ENCODE measurements around the gene WDR86.

Gene WDR86

DNA sequence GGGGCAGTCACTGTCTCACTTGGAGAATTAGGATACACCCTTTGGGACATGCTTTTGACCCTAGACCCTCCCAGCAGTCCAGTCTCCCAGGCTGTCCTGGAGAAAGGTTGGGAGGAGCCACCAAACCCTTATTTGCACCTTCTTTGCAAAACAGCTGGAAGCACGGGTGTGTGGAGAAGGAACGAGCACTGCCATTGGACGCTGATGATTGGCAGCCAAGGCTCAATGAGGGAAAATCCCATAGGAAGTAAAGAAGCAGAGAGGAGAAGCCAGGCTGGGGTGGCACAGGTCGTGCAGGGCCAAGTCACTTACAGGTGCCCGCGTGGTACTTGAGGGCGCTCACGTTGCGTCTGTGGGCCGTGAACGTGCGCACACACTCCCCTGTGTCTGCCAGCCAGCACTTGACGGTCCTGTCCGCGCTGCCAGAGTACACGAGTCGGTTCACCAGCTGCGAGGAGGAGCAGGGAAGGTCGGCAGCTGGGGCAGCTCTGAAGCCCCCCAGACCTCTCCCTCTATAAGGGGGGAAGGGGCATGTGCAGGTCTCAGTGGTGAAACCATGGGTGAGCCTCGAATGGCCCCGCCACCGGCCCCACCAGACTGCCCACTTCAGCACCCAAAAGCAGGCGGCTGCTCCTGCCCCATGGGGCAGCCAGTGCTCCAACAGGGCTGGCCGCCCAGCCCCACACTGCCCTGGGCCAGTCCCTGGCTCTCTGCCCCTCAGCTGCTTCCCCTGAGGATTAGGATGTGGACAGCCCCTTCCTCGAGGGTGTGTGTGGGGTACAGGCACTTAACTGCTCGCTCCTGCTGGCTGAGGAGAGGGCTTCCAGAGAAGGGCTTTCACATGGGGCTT is 24.8 kb downstream of the WDR86 start:
- TF ChIP-seq, protein P1, sequence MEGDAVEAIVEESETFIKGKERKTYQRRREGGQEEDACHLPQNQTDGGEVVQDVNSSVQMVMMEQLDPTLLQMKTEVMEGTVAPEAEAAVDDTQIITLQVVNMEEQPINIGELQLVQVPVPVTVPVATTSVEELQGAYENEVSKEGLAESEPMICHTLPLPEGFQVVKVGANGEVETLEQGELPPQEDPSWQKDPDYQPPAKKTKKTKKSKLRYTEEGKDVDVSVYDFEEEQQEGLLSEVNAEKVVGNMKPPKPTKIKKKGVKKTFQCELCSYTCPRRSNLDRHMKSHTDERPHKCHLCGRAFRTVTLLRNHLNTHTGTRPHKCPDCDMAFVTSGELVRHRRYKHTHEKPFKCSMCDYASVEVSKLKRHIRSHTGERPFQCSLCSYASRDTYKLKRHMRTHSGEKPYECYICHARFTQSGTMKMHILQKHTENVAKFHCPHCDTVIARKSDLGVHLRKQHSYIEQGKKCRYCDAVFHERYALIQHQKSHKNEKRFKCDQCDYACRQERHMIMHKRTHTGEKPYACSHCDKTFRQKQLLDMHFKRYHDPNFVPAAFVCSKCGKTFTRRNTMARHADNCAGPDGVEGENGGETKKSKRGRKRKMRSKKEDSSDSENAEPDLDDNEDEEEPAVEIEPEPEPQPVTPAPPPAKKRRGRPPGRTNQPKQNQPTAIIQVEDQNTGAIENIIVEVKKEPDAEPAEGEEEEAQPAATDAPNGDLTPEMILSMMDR (IDR thresholded peaks at IDR 0.05; ENCODE audit: low read depth, low read length) = no peak
- DNase-seq (ENCODE audit: extremely low read depth, low read depth) = no peak

DNA sequence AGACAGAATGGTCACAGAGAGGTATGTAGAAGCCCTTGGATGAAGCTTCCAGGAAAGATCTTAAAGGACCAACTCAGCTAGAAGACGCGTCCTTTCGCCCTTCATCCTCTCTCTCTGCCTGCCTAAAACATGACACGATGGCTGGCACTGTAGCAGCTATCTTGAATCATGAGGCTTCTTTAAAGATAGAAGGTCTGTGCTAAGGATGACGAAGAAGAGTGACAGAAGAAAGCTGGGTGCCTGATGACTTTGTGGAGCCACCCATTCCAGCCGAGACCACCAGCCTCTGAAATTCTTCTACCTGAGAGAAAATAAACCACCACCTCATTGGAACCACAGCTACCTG is 25.5 kb downstream of the WDR86 start:
- DNase-seq (ENCODE audit: extremely low read depth, low read depth) = no peak
- TF ChIP-seq, protein P1 (IDR thresholded peaks at IDR 0.05; ENCODE audit: low read depth, low read length) = no peak

DNA sequence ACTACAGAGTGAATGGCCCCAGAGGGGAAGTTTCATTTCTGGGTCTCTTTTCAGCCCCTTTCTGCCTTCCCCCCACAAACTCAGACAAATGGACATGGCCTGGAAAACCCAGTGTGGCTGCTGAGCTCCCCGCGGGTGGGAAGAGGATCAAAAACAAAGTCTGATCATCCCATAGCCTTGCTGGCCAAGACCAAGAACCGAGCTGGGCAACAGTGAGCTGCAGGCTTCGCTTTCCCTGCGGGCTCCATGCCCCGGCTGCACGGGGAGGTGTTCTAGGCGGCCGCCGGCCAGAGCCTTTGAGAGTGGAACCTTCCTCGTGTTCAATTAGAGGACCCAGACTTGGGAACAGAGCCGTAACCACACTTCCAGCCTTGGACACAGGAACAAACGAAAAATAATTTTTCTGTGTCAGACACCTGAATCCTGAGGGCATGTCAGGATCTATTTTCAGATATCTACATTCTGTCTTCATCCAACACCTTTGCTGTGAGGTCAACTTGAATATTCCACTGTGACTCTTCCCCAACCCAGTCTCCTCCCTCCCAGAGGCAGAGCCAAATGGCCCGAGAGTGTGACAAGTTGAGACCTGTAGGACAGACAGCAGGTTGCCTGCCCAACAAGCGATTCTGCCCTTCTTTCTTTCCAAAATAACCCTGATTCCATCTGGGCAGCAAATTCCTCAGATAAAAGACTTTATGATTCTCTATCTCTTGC is 26.0 kb downstream of the WDR86 start:
- no peak for DNase-seq (ENCODE audit: extremely low read depth, low read depth)
- TF ChIP-seq, protein P1 (IDR thresholded peaks at IDR 0.05; ENCODE audit: low read depth, low read length) = no peak

DNA sequence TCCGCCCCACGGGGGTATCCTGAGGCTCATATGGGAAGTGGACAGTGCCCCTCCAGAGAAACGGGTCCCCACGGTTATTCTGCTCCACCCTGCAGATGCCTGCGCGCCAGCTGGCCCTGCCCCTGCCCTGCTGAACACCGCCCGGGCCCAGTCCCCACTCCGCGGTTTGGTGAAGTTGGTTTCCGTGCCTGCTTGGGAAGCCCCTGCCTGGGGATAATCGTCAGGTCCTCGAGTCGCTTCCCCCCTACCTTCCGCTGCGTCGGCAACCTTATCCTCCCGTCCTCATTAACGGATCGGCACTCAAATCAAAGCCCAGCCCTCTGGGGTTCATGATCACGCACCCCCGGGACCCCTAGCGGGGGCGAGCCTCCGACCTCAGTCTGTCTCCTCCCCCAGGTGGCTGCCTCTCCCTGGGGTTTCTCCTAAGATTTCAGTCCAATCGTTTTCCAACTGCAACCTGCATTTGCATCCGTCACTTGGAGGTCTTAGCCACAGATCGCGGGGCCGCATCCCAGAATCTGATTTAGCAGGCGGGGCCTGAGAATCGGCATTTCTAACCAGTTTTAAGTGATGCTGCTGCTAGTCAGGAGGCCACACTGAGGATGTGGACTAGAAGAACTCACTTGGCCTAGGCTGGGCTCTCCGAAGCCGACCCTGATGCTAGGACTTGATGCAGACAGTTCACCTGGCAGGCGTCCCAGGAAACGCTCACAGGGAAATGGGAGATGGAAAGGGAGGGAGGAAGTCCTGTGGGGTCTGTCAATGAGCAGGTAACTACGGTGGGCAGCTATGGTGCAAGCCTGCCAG is 27.6 kb downstream of the WDR86 start:
- TF ChIP-seq, protein P1 (IDR thresholded peaks at IDR 0.05; ENCODE audit: low read depth, low read length) = no peak
- DNase-seq (ENCODE audit: extremely low read depth, low read depth) = no peak

DNA sequence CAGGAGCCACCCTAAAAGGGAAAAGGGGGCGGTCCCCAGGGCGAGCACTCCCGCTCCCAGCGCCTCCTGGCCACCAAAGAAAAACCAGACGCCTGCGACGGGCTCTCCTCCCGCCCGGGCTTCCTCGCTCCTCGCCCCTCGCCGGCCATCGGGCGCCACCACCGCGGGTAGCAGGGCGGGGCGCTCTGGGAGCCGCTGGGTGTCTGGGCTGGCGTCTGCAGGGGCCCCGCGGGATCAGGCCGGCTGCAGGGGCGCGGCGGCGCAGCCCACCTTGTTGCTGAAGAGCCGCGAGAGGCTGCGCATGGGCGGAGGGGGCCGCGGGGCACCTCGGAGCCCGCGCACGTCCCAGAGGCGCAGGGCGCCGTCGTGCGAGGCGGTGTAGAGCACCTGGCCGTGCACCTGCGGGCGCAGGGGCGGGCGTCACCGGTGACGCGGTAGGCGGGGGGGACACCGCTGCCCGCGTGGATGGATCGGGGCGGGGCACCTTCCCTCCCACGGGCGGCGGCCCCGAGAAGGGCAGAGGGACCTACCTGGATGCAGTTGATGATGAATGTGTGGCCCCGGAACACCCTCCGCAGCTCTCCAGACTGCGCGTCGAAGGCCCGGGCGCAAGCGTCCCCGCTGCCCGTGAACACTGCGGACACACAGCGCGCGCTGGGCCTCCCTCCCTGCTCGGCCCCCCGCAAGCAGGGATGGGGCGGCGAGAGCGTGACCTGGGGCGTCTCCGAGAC is 28.3 kb downstream of the WDR86 start:
- TF ChIP-seq, protein P1 (IDR thresholded peaks at IDR 0.05; ENCODE audit: low read depth, low read length) = no peak
- no peak for DNase-seq (ENCODE audit: extremely low read depth, low read depth)

DNA sequence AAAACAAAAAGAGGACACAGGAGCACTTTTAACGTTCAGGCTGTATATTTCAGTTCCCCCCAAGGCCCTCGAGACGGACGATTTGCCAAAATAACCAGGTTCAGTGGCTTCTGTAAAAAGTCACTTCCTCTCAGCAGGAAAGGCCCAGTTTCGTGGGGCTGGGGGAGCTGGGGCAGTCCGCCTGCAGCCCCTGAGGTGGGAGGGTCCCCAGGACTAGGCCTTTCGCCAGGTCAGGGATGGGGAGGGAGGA is 28.8 kb downstream of the WDR86 start:
- DNase-seq (ENCODE audit: extremely low read depth, low read depth) = no peak
- TF ChIP-seq, protein P1 (IDR thresholded peaks at IDR 0.05; ENCODE audit: low read depth, low read length) = no peak
